Esophagus squamous epithelium (tissue), 5 donors: ENCODE data around the gene YAF2. TPM values are rescaled to one million over a fixed set of nuclear protein-coding genes. Genes with fewer than 3 reads are reported as not detected.

ENCODE experiments used
- DNase-seq: peaks from one replicate; lab custom pipeline; 2025; lab: John Stamatoyannopoulos, UW
- H3K27ac ChIP-seq, 4 donors: fragments of 200-600 bp; sonication (generic); one replicate each; pipeline ENCODE4 v1.5.1; 2016 to 2019; ENCODE audit warnings: mild to moderate bottlenecking in 1 of 4
- H3K27me3 ChIP-seq, 4 donors: fragments of 200-600 bp; sonication (generic); 1 replicate in 3 of 4; 2 replicates in 1 of 4; pipeline versions ENCODE4 v1.5.1 to v1.6.0; 2017 to 2021; ENCODE audit warnings: antibody characterized with exemption in 1 of 4
- H3K36me3 ChIP-seq, 3 donors: fragments of 200-600 bp; sonication (generic); one replicate each; pipeline ENCODE4 v1.5.1; 2016 to 2019
- H3K4me1 ChIP-seq, 3 donors: fragments of 200-600 bp; sonication (generic); one replicate each; pipeline ENCODE4 v1.5.1; 2017 to 2019
- H3K4me3 ChIP-seq, 4 donors: fragments of 200-600 bp; sonication (generic); 1 replicate in 3 of 4; 2 replicates in 1 of 4; pipeline ENCODE4 v1.5.1; 2016 to 2019; ENCODE audit warnings: mild to moderate bottlenecking in 2 of 4, moderate library complexity in 1 of 4
- H3K9me3 ChIP-seq, 3 donors: fragments of 200-600 bp; sonication (generic); one replicate each; pipeline ENCODE4 v1.5.1; 2016 to 2019
- POLR2A ChIP-seq, 4 donors: fragments of 450-650 bp; IDR thresholded peaks; one replicate each; pipeline ENCODE4 v1.6.1; 2017; ENCODE audit warnings: antibody characterized with exemption in 4 of 4, mild to moderate bottlenecking in 4 of 4, moderate library complexity in 3 of 4
- WGBS, 2 donors: methylation state at CpG; one replicate each; pipeline ENCODE4 v1.1.5; 2018; 5-methylcytosine and 5-hydroxymethylcytosine counted together
- intact Hi-C: fragments of 100-400 bp; cut with DNase I; formaldehyde crosslinking; loops from one replicate; pipeline ENCODE4 v1.15.0; 2022
- total RNA-seq, 4 donors: library from RNA; depleted of rRNA; stranded (reverse); fragments of >200 nt; gene quantifications; one replicate each; pipeline ENCODE4 v1.1.0, GENCODE V29; 2016
- TF ChIP-seq, protein P1 (sequence below), 6 experiments: fragments of 450-650 bp in 4 of 6; fragments of 200-600 bp in 2 of 6; sonication (generic) in 2 of 6; IDR thresholded peaks; one replicate each; pipeline ENCODE4 v1.5.1; 2016 to 2019; ENCODE audit warnings: antibody characterized with exemption in 6 of 6, mild to moderate bottlenecking in 4 of 6, moderate library complexity in 4 of 6
- donor health status: DM: yes; HTN: yes; CAD: no.

Gene YAF2, protein sequence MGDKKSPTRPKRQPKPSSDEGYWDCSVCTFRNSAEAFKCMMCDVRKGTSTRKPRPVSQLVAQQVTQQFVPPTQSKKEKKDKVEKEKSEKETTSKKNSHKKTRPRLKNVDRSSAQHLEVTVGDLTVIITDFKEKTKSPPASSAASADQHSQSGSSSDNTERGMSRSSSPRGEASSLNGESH
- 10 to 100 TPM in 3 of 4 donors, 1 to 10 TPM in 1; 4.9 to 25.2 (median 12.4) TPM for total RNA-seq

DNA sequence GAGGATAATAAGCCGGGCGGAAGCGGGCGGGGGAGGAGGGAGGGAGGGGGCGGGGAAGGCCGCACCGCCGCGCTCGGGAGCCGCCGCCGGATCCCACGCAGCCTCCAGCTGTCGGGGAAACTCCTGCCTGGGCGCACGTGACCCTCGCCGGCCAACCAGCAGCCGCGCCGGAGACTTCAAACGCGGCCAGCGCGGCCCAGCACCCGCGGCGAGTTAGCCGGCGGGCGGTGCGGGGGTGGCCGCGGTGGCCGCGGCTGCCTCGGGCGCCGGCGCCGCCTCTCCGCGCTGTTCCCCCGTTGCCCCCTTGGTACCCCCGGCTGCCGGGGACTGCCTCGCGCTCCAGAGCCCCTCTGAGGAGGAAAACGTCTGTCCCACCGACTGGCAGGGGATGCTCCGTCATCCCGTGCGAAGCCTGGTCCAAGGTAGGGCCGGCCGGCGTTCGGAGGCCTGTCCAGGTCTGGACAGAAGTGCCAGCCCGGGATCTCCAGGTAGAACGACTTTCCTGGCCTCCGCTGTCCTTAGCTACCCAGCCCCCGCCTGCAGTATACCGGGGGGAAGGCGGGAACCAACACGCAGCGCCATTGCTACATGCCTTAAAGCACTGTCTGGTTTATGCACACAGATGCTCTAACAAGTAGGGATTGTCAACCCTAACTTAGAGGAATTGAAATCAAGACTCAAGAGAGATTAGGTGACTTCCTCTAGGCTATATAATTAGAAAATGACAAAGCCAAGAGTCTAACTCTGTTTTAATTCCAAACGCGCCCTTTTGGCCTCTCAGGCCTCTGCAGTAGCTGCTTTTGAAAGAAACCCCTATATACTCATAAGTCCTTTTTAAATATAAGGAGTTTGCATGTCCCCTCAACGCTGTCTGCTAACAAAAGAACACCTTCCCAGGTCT is at the start of gene YAF2:
YAF2 (minus strand) TSS at position 9 of the 901 bp plus-strand sequence. CDS start 68 bp downstream, outside the sequence.
- H3K27ac ChIP-seq, result peak within 1 kb of the TSS; percentile 90 to 98 (median 96)
- intact Hi-C loops, result loop anchor here (10.0 kb wide), 1 partner anchor 84 kb away; no protein-coding TSS in a partner anchor
- WGBS, 2 donors, result 26 to 39% methylated on average over 4 to 8 of the region's 69 CpGs
- peak; percentile 22 for DNase-seq
- peaks cover 0 to 19% (median 0%) of the 10 kb centered on the region in 3 donors for H3K36me3 ChIP-seq
- H3K27me3 ChIP-seq, result no peaks in the 10 kb centered on the region
- H3K4me1 ChIP-seq, result peaks cover 4 to 40% (median 18%) of the 10 kb centered on the region in 3 donors
- H3K4me3 ChIP-seq, result peak within 1 kb of the TSS; percentile 67 to 97 (median 91)
- TF ChIP-seq, protein P1, sequence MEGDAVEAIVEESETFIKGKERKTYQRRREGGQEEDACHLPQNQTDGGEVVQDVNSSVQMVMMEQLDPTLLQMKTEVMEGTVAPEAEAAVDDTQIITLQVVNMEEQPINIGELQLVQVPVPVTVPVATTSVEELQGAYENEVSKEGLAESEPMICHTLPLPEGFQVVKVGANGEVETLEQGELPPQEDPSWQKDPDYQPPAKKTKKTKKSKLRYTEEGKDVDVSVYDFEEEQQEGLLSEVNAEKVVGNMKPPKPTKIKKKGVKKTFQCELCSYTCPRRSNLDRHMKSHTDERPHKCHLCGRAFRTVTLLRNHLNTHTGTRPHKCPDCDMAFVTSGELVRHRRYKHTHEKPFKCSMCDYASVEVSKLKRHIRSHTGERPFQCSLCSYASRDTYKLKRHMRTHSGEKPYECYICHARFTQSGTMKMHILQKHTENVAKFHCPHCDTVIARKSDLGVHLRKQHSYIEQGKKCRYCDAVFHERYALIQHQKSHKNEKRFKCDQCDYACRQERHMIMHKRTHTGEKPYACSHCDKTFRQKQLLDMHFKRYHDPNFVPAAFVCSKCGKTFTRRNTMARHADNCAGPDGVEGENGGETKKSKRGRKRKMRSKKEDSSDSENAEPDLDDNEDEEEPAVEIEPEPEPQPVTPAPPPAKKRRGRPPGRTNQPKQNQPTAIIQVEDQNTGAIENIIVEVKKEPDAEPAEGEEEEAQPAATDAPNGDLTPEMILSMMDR (IDR thresholded peaks at IDR 0.05), result no peak
- TF ChIP-seq POLR2A (IDR thresholded peaks at IDR 0.05), result peak in 2 of 4 donors; percentile 8 to 26
- H3K9me3 ChIP-seq, result no peaks in the 10 kb centered on the region

DNA sequence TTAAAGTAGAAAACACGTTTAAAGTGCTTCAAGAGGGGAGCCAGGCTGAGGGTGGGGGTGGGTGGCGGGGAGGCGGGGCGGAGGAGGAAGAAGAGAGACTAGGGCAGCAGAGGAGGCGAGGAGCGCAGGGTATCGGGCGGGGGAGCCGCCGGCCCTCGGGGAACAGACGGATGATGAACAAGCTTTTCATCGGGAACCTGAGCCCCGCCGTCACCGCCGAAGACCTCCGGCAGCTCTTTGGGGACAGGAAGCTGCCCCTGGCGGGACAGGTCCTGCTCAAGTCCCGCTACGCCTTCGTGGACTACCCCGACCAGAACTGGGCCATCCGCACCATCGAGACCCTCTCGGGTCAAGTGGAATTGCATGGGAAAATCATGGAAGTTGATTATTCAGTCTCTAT is 48.7 kb upstream of the YAF2 start:
- H3K36me3 ChIP-seq, result no peaks in the 10 kb centered on the region
- no peaks in the 10 kb centered on the region for H3K9me3 ChIP-seq
- no peak for TF ChIP-seq POLR2A (IDR thresholded peaks at IDR 0.05)
- TF ChIP-seq, protein P1 (IDR thresholded peaks at IDR 0.05), result no peak
- WGBS, 2 donors, result 85 to 91% methylated on average over 18 to 26 of the region's 26 CpGs
- no peak for DNase-seq
- no peak overlapping the region for H3K4me3 ChIP-seq
- no peak overlapping the region for H3K27ac ChIP-seq
- intact Hi-C loops, result no loop called here
- peaks cover 0 to 16% (median 0%) of the 10 kb centered on the region in 4 donors for H3K27me3 ChIP-seq
- H3K4me1 ChIP-seq, result no peaks in the 10 kb centered on the region

DNA sequence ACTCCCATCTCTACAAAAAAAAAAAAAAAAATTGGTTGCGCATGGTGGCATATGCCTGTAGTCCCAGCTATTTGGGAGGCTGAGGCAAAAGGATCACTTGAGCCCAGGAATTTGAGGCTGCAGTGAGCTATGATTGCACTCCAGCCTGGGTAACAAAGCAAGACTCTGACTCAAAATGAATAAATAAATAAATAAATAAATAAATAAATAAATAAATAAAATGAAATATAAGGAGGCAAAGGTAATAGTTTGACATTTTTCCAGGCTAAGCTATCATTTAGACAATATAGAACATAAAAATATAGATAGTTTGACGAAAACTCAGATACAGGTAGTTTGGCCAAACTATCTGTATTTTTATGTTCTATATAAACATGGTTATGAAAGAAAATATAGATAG is 47.4 kb upstream of the YAF2 start:
- Histone ChIP-seq H3K4me3 (no peak overlapping the region), H3K36me3 (no peaks in the 10 kb centered on the region), H3K27ac (no peak overlapping the region), H3K4me1 (no peaks in the 10 kb centered on the region), H3K9me3 (no peaks in the 10 kb centered on the region), H3K27me3 (peaks cover 0 to 16% (median 0%) of the 10 kb centered on the region in 4 donors)
- TF ChIP-seq, protein P1 (IDR thresholded peaks at IDR 0.05), result no peak
- TF ChIP-seq POLR2A (IDR thresholded peaks at IDR 0.05), result no peak
- WGBS, 2 donors, result 90 to 92% methylated on average over 2 of the region's 2 CpGs
- no peak for DNase-seq
- intact Hi-C loops, result no loop called here

DNA sequence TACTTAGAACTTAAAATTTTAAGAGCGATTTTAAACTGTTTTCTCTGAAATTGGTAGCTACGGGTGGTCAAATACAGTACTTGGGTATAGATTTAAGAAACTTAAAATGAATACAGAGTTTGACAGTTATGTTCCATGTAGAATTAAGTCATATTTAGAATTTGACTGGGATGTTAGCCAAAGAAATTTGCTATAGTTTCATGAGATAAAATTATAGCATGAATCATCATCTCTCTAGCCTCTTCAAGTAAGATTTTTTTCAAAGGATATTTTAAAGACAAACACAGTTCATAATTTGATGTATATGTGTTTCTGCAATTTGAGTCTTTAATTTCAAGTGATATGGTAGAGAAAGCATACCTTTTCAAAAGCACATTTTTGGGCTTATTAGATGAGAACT is 46.8 kb upstream of the YAF2 start:
- H3K27me3 ChIP-seq, result peaks cover 0 to 16% (median 0%) of the 10 kb centered on the region in 4 donors
- 81 to 84% methylated on average over 2 of the region's 2 CpGs for WGBS, 2 donors

More for the DNA sequence above, 46.8 kb upstream of the YAF2 start:
- H3K4me1 ChIP-seq, result no peaks in the 10 kb centered on the region
- H3K4me3 ChIP-seq, result no peak overlapping the region
- H3K9me3 ChIP-seq, result no peaks in the 10 kb centered on the region
- TF ChIP-seq, protein P1 (IDR thresholded peaks at IDR 0.05), result no peak
- TF ChIP-seq POLR2A (IDR thresholded peaks at IDR 0.05), result no peak
- intact Hi-C loops, result no loop called here
- H3K36me3 ChIP-seq, result no peaks in the 10 kb centered on the region
- no peak overlapping the region for H3K27ac ChIP-seq
- DNase-seq, result no peak
